AG10803 (cell line): ENCODE measurements around the gene PCDH8.
"Not testable (repeated sequence)": the region's sequence is repeated elsewhere in the genome, so short reads cannot be mapped to it uniquely, and the experiment has no call there.

Experiments
- DNase-seq: peaks from one replicate; pipeline ENCODE4 v3.0.0; 2010; ENCODE audit warnings: low read depth
- H3K4me3 ChIP-seq: 2 replicates; pipeline ENCODE4 v1.5.1; 2011; ENCODE audit warnings: mild to moderate bottlenecking, low read length, control low read depth
- CTCF ChIP-seq: conservative IDR thresholded peaks from 2 replicates; pipeline ENCODE4 v1.5.1; 2011; ENCODE audit warnings: mild to moderate bottlenecking, low read length, control low read depth, inconsistent platforms

Gene PCDH8

DNA sequence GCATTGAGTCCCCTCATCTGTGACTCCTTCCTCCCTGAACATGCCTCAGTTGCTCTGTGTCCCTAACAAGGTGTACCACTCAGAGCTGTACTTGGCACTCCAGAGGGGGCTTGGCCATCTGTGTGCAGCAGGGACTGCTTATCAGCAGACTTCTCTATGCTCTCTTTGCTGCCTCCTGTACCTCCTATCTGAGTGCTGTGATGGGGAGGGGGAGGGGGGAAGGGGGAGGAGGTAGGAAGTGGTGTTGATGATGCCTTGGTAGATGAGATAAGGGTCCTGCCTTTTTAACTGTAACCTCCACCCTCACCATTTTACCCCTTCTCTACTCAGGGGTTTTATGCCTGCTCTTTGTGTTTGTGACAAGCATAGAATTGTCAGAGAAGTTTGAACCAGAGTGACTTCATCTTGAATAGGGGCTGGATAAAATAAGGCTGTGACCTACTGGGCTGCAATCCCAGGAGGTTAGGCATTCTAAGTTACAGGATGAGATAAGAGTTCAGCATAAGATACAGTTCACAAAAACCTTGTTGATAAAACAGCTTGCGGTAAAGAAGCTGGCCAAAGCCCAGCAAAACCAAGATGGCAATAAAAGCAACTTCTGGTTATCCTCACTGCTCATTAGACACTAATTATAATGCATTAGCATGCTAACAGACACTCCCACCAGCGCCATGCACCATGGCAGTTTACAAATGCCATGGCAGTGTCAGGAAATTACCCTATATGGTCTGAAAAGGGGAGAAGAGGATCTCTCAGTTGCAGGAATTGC, 13.2 kb downstream of the PCDH8 start:
- H3K4me3 ChIP-seq: no peak overlapping the region
- TF ChIP-seq CTCF: no peak
- no peak for DNase-seq

GRCh38 chr13:52833296-52833875, 15.1 kb downstream of the PCDH8 start:
- H3K4me3 ChIP-seq: no peak overlapping the region
- no peak for DNase-seq
- TF ChIP-seq CTCF: no peak

- H3K4me3 ChIP-seq: no peak overlapping the region
- no peak for DNase-seq
- TF ChIP-seq CTCF: no peak
These were observed 16.1 kb downstream of the PCDH8 start for GRCh38 chr13:52832313-52832712.

GRCh38 chr13:52830946-52831345, 17.5 kb downstream of the PCDH8 start:
- no peak overlapping the region for H3K4me3 ChIP-seq
- no peak for DNase-seq
- no peak for TF ChIP-seq CTCF

GRCh38 chr13:52827839-52828238, 20.6 kb downstream of the PCDH8 start:
- no peak for DNase-seq
- no peak overlapping the region for H3K4me3 ChIP-seq
- TF ChIP-seq CTCF: no peak

- not testable (repeated sequence) for H3K4me3 ChIP-seq, DNase-seq
These were observed 30.6 kb downstream of the PCDH8 start for GRCh38 chr13:52817886-52818285.

GRCh38 chr13:52815330-52815729, 33.1 kb downstream of the PCDH8 start:
- TF ChIP-seq CTCF: no peak
- DNase-seq: no peak
- no peak overlapping the region for H3K4me3 ChIP-seq
